Measurements from ENCODE around the gene C10orf120.

C10orf120 gene

GRCh38 chr10:122656308-122656705, 43.3 kb downstream of the C10orf120 start:
- Histone ChIP-seq H3K4me3 (ENCODE audit: low read length in 2 of 2) (no peak overlapping the region), H3K9me3 (ENCODE audit: control insufficient read depth in 2 of 2, low read length in 2 of 2) (no peaks in the 10 kb centered on the region), H3K27ac (ENCODE audit: low read depth in 2 of 2, low read length in 2 of 2) (no peak overlapping the region), H3K27me3 (ENCODE audit: control insufficient read depth in 2 of 2, insufficient read depth in 2 of 2, low read length in 2 of 2) (peaks cover 0 to 8% of the 10 kb centered on the region in 2 donors), H3K9ac (ENCODE audit: low read depth in 1 of 2, low read length in 2 of 2) (no peak overlapping the region), H3K4me1 (ENCODE audit: control insufficient read depth in 2 of 2, insufficient read depth in 2 of 2, low read length in 2 of 2) (no peaks in the 10 kb centered on the region), H3K36me3 (ENCODE audit: control insufficient read depth in 2 of 2, insufficient read depth in 2 of 2, low read length in 2 of 2) (no peaks in the 10 kb centered on the region)

- Histone ChIP-seq H3K36me3 (ENCODE audit: control insufficient read depth in 2 of 2, insufficient read depth in 2 of 2, low read length in 2 of 2) (no peaks in the 10 kb centered on the region), H3K27me3 (ENCODE audit: control insufficient read depth in 2 of 2, insufficient read depth in 2 of 2, low read length in 2 of 2) (peaks cover 0 to 8% of the 10 kb centered on the region in 2 donors), H3K9ac (ENCODE audit: low read depth in 1 of 2, low read length in 2 of 2) (no peak overlapping the region), H3K4me1 (ENCODE audit: control insufficient read depth in 2 of 2, insufficient read depth in 2 of 2, low read length in 2 of 2) (no peaks in the 10 kb centered on the region), H3K4me3 (ENCODE audit: low read length in 2 of 2) (no peak overlapping the region), H3K27ac (ENCODE audit: low read depth in 2 of 2, low read length in 2 of 2) (no peak overlapping the region), H3K9me3 (ENCODE audit: control insufficient read depth in 2 of 2, low read length in 2 of 2) (no peaks in the 10 kb centered on the region)
Observed at GRCh38 chr10:122655524-122656307, 43.9 kb downstream of the C10orf120 start.

- Histone ChIP-seq H3K4me3 (ENCODE audit: low read length in 2 of 2) (no peak overlapping the region), H3K27me3 (ENCODE audit: control insufficient read depth in 2 of 2, insufficient read depth in 2 of 2, low read length in 2 of 2) (peaks cover 3 to 8% of the 10 kb centered on the region in 2 donors), H3K9ac (ENCODE audit: low read depth in 1 of 2, low read length in 2 of 2) (no peak overlapping the region), H3K4me1 (ENCODE audit: control insufficient read depth in 2 of 2, insufficient read depth in 2 of 2, low read length in 2 of 2) (no peaks in the 10 kb centered on the region), H3K9me3 (ENCODE audit: control insufficient read depth in 2 of 2, low read length in 2 of 2) (no peaks in the 10 kb centered on the region), H3K36me3 (ENCODE audit: control insufficient read depth in 2 of 2, insufficient read depth in 2 of 2, low read length in 2 of 2) (no peaks in the 10 kb centered on the region), H3K27ac (ENCODE audit: low read depth in 2 of 2, low read length in 2 of 2) (no peak overlapping the region)
Observed at GRCh38 chr10:122650331-122650730, 49.3 kb downstream of the C10orf120 start.

GRCh38 chr10:122649903-122650302, 49.7 kb downstream of the C10orf120 start:
- Histone ChIP-seq H3K27me3 (ENCODE audit: control insufficient read depth in 2 of 2, insufficient read depth in 2 of 2, low read length in 2 of 2) (peaks cover 3 to 8% of the 10 kb centered on the region in 2 donors), H3K9me3 (ENCODE audit: control insufficient read depth in 2 of 2, low read length in 2 of 2) (no peaks in the 10 kb centered on the region), H3K27ac (ENCODE audit: low read depth in 2 of 2, low read length in 2 of 2) (no peak overlapping the region), H3K9ac (ENCODE audit: low read depth in 1 of 2, low read length in 2 of 2) (no peak overlapping the region), H3K4me3 (ENCODE audit: low read length in 2 of 2) (no peak overlapping the region), H3K4me1 (ENCODE audit: control insufficient read depth in 2 of 2, insufficient read depth in 2 of 2, low read length in 2 of 2) (no peaks in the 10 kb centered on the region), H3K36me3 (ENCODE audit: control insufficient read depth in 2 of 2, insufficient read depth in 2 of 2, low read length in 2 of 2) (no peaks in the 10 kb centered on the region)

GRCh38 chr10:122648599-122649428, 50.8 kb downstream of the C10orf120 start:
- H3K27me3 ChIP-seq (ENCODE audit: control insufficient read depth in 2 of 2, insufficient read depth in 2 of 2, low read length in 2 of 2): peaks cover 3 to 8% of the 10 kb centered on the region in 2 donors
- no peak overlapping the region for H3K4me3 ChIP-seq (ENCODE audit: low read length in 2 of 2)
- H3K9ac ChIP-seq (ENCODE audit: low read depth in 1 of 2, low read length in 2 of 2): no peak overlapping the region
- H3K27ac ChIP-seq (ENCODE audit: low read depth in 2 of 2, low read length in 2 of 2): no peak overlapping the region
- no peaks in the 10 kb centered on the region for H3K9me3 ChIP-seq (ENCODE audit: control insufficient read depth in 2 of 2, low read length in 2 of 2)
- H3K4me1 ChIP-seq (ENCODE audit: control insufficient read depth in 2 of 2, insufficient read depth in 2 of 2, low read length in 2 of 2): no peaks in the 10 kb centered on the region
- no peaks in the 10 kb centered on the region for H3K36me3 ChIP-seq (ENCODE audit: control insufficient read depth in 2 of 2, insufficient read depth in 2 of 2, low read length in 2 of 2)

Measured in mucosa of rectum (tissue), 2 donors.